GM21390 (cell line): ENCODE data around the gene TNS2.
A peak's percentile ranks its signal among the peaks of the same experiment; 100 is the strongest.

Experiments
- ATAC-seq: cut with Tn5 transposase; IDR thresholded peaks from one replicate; pipeline ENCODE4 v1.9.1; 2021; ENCODE audit not compliant: unreplicated experiment

Gene TNS2

GRCh38 chr12:53042607-53043454, 7.0 kb upstream of the TNS2 start:
- ATAC-seq, result no peak

GRCh38 chr12:53044052-53044581, 5.7 kb upstream of the TNS2 start:
- ATAC-seq, result no peak

GRCh38 chr12:53044896-53045695, 4.8 kb upstream of the TNS2 start:
- ATAC-seq, result no peak

DNA sequence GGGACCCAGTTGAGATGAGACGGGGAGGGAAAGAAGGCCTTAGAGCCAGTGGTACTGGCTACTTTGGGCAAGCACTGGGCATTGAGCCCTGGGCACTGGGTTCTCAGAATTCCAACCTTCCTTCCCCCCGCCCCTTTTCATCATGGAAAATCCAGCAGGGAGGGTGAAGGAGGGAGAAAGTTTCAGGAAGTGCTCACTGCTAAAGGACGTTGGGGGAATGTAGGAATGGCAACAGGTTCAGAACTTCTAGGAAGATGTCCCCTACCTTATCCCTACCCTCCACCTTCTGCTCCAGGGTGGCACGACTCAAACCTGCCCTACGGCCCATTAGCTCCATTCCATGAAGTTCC, 4.2 kb upstream of the TNS2 start:
- ATAC-seq, result no peak

DNA sequence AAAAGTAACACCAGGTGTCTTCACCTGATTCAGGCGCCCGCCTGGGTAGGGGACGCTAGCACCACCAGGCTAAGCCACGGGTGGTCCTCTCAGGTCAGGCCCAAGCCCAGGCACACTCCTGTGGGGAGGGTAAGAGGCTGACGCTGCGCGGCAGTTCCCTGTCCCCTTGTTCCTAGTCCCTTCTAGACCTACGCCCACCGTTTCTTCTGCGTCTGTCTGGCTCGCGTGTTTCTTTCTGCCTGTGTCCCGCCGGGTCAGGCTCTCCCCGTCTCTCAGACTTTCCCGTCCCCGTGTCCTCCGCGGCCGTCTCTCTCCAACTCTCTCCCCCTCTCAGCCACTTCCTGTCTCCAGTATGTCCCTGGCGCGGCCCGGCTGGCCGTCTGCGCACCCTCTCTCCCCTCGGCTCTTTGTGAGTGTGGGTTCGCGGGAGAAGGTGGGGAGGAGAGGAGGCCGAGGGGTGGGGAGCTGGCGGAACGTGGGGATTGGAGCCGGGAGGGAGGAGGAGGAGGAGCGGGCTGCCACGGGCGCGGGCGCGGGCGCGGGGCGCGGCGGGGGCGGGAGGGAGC, 3.1 kb upstream of the TNS2 start:
- peak; percentile 36 for ATAC-seq

GRCh38 chr12:53047221-53048032, 2.4 kb upstream of the TNS2 start:
- ATAC-seq, result peak; percentile 73

DNA sequence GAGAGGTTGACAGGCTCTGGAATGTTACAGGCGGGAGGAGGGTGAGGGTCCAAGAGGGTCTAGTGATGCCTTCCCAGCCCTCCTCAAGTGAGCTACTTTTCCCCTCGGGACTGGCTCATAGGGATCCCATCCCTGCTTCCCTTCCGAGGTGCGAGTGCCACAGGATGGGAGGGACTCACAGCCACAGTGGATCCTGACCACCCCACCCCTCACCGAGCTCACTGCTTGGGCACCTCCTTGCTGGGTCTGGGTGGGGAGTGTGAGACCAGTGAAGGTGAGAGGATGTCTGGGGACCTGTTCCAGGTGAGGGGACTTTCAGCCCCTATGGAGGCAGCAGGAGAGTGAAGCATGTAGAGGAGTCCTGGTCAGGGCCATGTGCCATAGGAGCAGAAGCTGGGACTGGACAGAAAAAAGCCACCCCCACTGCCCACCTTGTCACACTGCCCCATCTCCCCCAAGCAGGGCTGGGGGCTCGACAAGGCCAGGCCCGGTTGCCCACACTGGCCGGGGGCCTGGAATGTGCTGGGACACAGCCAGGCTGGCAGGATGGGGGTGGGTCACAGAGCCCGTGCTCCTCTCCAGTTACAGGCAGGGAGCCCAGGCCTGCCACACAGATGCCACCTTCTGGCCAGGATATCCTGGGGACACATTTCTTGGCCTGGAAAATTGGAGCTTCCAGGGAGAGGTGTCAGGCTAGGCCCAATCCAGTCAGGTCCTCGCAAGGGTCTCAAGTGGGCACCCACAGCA, 1.7 kb upstream of the TNS2 start:
- ATAC-seq, result no peak

- no peak for ATAC-seq
These were observed 974 bp upstream of the TNS2 start for GRCh38 chr12:53048780-53049401.

DNA sequence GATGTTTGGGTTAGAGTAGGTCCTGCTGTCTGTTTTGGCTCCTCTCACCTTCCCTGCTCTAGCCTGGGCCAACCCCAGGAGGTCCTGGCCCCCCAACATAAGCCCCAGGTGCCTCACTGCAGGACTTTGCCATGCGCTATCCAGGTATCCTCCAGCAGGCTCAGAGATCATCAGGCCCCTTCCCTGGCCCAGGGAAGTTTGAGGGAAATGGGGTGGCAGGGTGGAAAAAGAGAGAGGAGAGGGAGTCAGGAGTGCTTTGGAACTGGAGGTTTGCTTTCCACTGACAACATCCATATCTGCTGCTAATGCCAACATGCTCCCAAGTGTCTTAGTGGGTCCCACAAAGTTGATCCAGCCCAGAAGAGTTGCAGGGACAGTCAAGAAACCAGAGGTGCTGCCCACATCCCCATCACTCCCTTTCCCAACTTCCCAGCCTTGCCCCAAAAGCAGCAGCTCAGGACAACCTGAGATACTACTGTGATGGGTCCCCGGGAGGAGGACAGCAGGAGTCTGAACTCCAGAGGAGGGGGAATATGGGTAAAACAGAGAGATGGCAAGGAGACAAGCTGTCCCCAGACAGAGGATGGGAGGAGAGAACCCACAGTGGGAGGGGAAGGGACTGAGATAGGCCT, 677 bp downstream of the TNS2 start:
- ATAC-seq, result no peak

GRCh38 chr12:53051058-53051880, 1.4 kb downstream of the TNS2 start:
- ATAC-seq, result no peak

GRCh38 chr12:53051881-53052412, 2.1 kb downstream of the TNS2 start:
- ATAC-seq, result no peak

DNA sequence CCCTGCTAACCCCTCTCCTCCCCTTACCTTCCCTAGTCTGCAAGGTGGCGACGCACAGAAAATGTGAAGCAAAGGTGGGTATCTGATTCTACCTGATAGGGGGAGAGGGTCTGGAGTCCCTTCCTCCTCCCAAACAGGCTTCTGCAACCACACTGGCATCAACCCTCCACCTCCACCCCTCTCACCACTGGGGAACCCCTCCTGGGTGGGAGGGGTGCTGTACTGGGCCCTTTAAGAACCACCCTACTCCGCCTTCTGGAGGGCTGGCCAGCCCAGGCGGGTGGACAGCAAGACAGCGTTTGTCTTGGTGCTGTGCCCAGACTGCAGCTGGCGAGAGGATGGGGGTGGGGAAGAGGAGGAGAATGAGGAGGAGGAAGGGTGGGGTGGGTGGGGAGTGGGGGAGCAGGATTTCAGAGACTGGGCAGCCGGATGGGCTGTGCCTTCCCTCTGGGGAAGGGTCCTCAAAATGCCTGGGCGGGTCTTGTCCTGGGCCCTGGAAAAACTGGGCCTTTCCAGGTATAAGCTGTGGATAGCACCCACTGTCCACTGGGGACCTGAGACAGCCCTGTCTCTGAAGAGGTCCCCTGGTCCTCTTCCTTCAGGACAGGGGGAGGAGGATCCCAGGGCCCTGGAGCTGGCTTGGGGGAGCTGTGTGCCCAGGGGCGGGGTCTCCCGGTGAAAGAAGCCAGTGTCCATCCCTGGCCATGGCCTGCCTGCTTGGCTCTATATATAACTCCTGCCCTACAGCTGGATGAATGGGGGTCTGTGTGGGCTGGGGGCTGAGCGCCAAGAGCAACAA, 2.8 kb downstream of the TNS2 start:
- no peak for ATAC-seq

DNA sequence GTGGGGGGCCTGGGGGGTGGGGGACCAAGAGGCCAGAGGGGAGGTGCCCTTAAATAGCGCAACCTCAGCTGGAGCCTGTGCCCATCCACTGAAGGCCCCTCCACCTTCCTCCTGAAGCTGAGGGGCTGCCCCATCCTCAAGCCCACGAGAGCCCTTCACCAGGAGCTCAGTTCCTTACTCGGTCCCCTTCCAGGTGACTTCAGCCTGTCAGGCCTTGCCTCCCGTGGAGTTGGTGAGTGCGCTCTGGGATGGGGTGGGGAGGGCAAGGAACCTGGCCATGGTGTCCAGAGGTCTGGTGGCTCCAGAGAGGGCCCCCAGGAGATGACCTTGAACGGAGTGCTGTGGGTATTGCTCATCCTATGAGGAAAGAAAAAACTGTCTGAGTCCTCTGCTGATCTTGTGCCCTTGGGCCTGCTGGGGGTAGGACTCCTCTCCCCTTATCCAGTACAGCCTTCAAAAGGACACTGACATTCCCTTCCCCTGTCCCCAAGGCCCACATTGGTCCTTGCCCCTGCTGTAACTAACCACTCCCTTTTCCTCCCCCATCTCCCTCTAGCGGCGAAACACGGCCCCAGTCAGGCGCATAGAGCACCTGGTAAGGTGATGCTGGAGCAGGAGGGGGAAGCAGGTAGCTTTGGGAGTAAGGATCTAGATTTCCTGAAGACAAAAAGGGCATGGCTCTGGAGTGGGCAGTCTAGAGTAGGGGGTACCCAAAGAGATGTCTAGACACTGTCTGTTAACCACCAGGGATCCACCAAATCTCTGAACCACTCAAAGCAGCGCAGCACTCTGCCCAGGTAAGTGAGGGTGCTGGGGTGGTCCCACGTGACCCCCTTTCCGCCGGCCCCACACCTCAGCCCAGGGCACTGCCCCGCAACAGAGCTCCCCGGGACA, 3.6 kb downstream of the TNS2 start:
- no peak for ATAC-seq

DNA sequence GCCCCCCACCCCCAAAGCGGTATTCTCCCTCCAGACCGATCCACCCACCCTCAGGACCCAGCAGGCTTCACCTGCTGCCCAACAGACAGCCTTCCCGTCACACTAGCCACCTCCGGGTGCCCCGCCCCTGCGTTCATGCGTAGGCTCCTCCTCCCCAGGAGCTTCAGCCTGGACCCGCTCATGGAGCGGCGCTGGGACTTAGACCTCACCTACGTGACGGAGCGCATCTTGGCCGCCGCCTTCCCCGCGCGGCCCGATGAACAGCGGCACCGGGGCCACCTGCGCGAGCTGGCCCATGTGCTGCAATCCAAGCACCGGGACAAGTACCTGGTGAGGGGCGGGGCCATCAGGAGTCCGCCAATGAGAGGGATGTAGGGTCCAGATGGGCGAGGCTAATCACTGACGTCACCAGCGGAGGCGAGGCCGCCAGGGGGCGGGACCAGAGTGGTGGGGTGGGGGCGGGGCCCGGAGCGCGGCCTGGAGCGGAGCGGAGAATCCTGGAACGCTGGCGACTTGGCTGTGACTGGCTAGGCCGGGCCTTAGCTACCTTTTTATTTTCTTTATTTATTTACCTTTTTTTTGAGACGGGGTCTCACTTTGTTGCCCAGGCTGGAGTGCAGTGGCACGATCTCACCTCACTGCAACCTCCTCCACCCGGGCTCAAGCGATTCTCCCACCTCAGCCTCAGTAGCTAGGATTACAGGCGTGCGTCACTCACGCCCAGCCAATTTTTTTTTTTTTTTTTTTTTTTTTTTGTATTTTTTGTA, 4.4 kb downstream of the TNS2 start:
- peak; percentile 88 for ATAC-seq

- no peak for ATAC-seq
These were observed 5.8 kb downstream of the TNS2 start for GRCh38 chr12:53055471-53056266.
